Neural progenitor cell (in vitro differentiated cells): Measurements from ENCODE around the gene ITLN1. TPM values are rescaled to one million over a fixed set of nuclear protein-coding genes. Genes with fewer than 3 reads are reported as not detected.

ENCODE experiments used
- DNase-seq: peaks from one replicate; pipeline ENCODE4 v3.0.0-alpha.2; 2016; ENCODE audit warnings: low spot score
- H2AFZ ChIP-seq: fragments of 200-600 bp; sonication (generic); replicated peaks from 2 replicates; pipeline ENCODE4 v1.6.1; 2016; ENCODE audit warnings: antibody characterized with exemption
- H3F3A ChIP-seq: fragments of 200-600 bp; sonication (generic); 2 replicates; pipeline ENCODE4 v1.6.1; 2016; ENCODE audit warnings: antibody characterized with exemption, low read depth
- H3K27ac ChIP-seq: fragments of 200-600 bp; sonication (generic); 2 replicates; pipeline ENCODE4 v1.5.1; 2016; ENCODE audit warnings: mild to moderate bottlenecking
- H3K27me3 ChIP-seq: fragments of 200-600 bp; sonication (generic); 2 replicates; pipeline ENCODE4 v1.6.1; 2016; ENCODE audit warnings: mild to moderate bottlenecking, moderate library complexity
- H3K36me3 ChIP-seq: fragments of 200-600 bp; sonication (generic); 2 replicates; pipeline ENCODE4 v1.5.1; 2016
- H3K4me1 ChIP-seq: fragments of 200-600 bp; sonication (generic); 2 replicates; pipeline ENCODE4 v1.6.1; 2016; ENCODE audit warnings: mixed run types
- H3K4me2 ChIP-seq: fragments of 200-600 bp; sonication (generic); 2 replicates; pipeline ENCODE4 v1.6.1; 2016
- H3K4me3 ChIP-seq: fragments of 200-600 bp; sonication (generic); 2 replicates; pipeline ENCODE4 v1.5.1; 2016
- H3K79me2 ChIP-seq: fragments of 200-600 bp; sonication (generic); 2 replicates; pipeline ENCODE4 v1.6.1; 2016; ENCODE audit warnings: low read depth
- H3K9ac ChIP-seq: fragments of 200-600 bp; sonication (generic); 2 replicates; pipeline ENCODE4 v1.6.1; 2016
- H3K9me3 ChIP-seq: fragments of 200-600 bp; sonication (generic); 2 replicates; pipeline ENCODE4 v1.5.1; 2016; ENCODE audit warnings: low read depth
- H4K20me1 ChIP-seq: fragments of 200-600 bp; sonication (generic); 2 replicates; pipeline ENCODE4 v1.6.1; 2016; ENCODE audit warnings: low read depth
- H3K27ac Mint-ChIP-seq: 3 replicates; pipeline ENCODE4 v1.8.0; 2021; ENCODE audit warnings: mixed read lengths
- H3K27me3 Mint-ChIP-seq: 2 replicates; pipeline ENCODE4 v1.8.0; 2022; ENCODE audit warnings: low read depth, mild to moderate bottlenecking, inconsistent platforms, moderate library complexity, mixed read lengths; ENCODE audit not compliant: insufficient read depth
- H3K36me3 Mint-ChIP-seq: 3 replicates; pipeline ENCODE4 v1.8.0; 2021; ENCODE audit warnings: mixed read lengths
- H3K4me1 Mint-ChIP-seq: 3 replicates; pipeline ENCODE4 v1.8.0; 2021; ENCODE audit warnings: mixed read lengths
- H3K4me3 Mint-ChIP-seq: 3 replicates; pipeline ENCODE4 v1.8.0; 2021; ENCODE audit warnings: mild to moderate bottlenecking, moderate library complexity, mixed read lengths
- H3K9me3 Mint-ChIP-seq: 3 replicates; pipeline ENCODE4 v1.8.0; 2020; ENCODE audit warnings: mixed read lengths
- EZH2 ChIP-seq: fragments of 200-600 bp; sonication (generic); IDR thresholded peaks from 2 replicates; pipeline ENCODE4 v1.6.1; 2017; ENCODE audit warnings: antibody characterized with exemption, mild to moderate bottlenecking, moderate library complexity
- EZH2phosphoT487 ChIP-seq: fragments of 200-600 bp; sonication (generic); IDR thresholded peaks from 2 replicates; pipeline ENCODE4 v1.6.1; 2017; ENCODE audit warnings: antibody characterized with exemption
- total RNA-seq: library from RNA; depleted of rRNA; stranded (reverse); fragments of >200 nt; gene quantifications from 2 replicates; pipeline ENCODE4 v1.2.3, GENCODE V29; 2015; ENCODE audit warnings: low replicate concordance
- TF ChIP-seq, protein P1 (sequence below): fragments of 200-600 bp; sonication (generic); IDR thresholded peaks from 2 replicates; pipeline ENCODE4 v1.5.1; 2017; ENCODE audit warnings: antibody characterized with exemption, mild to moderate bottlenecking

ITLN1 gene
- total RNA-seq, 1 donor from 2014 or later: not detected

- Histone ChIP-seq H3K4me2 (no peak overlapping the region), H3K9me3 (no peaks in the 10 kb centered on the region), H3F3A (no peaks in the 10 kb centered on the region), H2AFZ (no peak overlapping the region), H4K20me1 (no peaks in the 10 kb centered on the region), H3K27ac (no peak overlapping the region), H3K4me3 (no peak overlapping the region), H3K79me2 (no peaks in the 10 kb centered on the region), H3K36me3 (no peaks in the 10 kb centered on the region), H3K9ac (no peak overlapping the region), H3K4me1 (no peaks in the 10 kb centered on the region), H3K27me3 (no peaks in the 10 kb centered on the region)
- Mint-ChIP-seq H3K4me3 (no peak overlapping the region), H3K9me3 (peaks cover 2% of the 10 kb centered on the region), H3K27me3 (peaks cover 6% of the 10 kb centered on the region), H3K4me1 (no peaks in the 10 kb centered on the region), H3K36me3 (no peaks in the 10 kb centered on the region), H3K27ac (no peak overlapping the region)
- TF ChIP-seq, protein P1, sequence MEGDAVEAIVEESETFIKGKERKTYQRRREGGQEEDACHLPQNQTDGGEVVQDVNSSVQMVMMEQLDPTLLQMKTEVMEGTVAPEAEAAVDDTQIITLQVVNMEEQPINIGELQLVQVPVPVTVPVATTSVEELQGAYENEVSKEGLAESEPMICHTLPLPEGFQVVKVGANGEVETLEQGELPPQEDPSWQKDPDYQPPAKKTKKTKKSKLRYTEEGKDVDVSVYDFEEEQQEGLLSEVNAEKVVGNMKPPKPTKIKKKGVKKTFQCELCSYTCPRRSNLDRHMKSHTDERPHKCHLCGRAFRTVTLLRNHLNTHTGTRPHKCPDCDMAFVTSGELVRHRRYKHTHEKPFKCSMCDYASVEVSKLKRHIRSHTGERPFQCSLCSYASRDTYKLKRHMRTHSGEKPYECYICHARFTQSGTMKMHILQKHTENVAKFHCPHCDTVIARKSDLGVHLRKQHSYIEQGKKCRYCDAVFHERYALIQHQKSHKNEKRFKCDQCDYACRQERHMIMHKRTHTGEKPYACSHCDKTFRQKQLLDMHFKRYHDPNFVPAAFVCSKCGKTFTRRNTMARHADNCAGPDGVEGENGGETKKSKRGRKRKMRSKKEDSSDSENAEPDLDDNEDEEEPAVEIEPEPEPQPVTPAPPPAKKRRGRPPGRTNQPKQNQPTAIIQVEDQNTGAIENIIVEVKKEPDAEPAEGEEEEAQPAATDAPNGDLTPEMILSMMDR: no peak
- TF ChIP-seq EZH2phosphoT487: no peak
- no peak for TF ChIP-seq EZH2
- no peak for DNase-seq
These were observed 4.8 kb downstream of the ITLN1 start for GRCh38 chr1:160880216-160880615.

- Histone ChIP-seq H3F3A (no peaks in the 10 kb centered on the region), H2AFZ (no peak overlapping the region), H3K36me3 (no peaks in the 10 kb centered on the region), H3K9ac (no peak overlapping the region), H3K4me1 (no peaks in the 10 kb centered on the region), H3K4me2 (no peak overlapping the region), H3K27me3 (no peaks in the 10 kb centered on the region), H3K79me2 (no peaks in the 10 kb centered on the region), H3K4me3 (no peak overlapping the region), H3K27ac (no peak overlapping the region), H4K20me1 (no peaks in the 10 kb centered on the region), H3K9me3 (no peaks in the 10 kb centered on the region)
- Mint-ChIP-seq H3K27ac (no peak overlapping the region), H3K27me3 (peaks cover 3% of the 10 kb centered on the region), H3K36me3 (no peaks in the 10 kb centered on the region), H3K4me3 (no peak overlapping the region), H3K9me3 (peaks cover 2% of the 10 kb centered on the region), H3K4me1 (no peaks in the 10 kb centered on the region)
- TF ChIP-seq EZH2phosphoT487 (no peak), EZH2 (no peak)
- TF ChIP-seq, protein P1: no peak
- no peak for DNase-seq
These were observed 5.9 kb downstream of the ITLN1 start for GRCh38 chr1:160879056-160879455.

DNA sequence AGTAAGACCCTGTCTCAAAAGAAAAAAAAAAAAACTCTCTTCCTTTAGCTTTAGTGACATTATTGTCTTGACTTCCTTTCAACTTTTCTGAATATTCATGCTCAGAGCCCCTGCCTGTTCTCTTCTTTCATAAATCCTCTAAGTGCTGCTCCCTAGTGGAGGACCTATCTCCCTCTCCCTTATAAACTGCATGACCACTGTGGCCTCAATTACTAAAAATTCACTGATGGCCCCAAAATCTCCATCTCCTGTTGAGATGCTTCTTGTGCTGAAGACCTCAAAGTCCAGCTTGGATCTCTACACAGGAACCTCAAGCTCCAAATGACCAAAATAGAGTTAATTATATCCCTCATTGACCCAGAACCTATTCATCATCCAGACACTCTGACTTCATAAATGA lies 7.8 kb downstream of the ITLN1 start:
- DNase-seq: no peak
- no peaks in the 10 kb centered on the region for H4K20me1 ChIP-seq
- Mint-ChIP-seq H3K4me1 (no peaks in the 10 kb centered on the region), H3K27me3 (peaks cover 3% of the 10 kb centered on the region), H3K4me3 (no peak overlapping the region), H3K27ac (no peak overlapping the region), H3K36me3 (no peaks in the 10 kb centered on the region), H3K9me3 (peaks cover 2% of the 10 kb centered on the region)
- H3K9ac ChIP-seq: no peak overlapping the region
- no peaks in the 10 kb centered on the region for H3K79me2 ChIP-seq
- H3K9me3 ChIP-seq: no peaks in the 10 kb centered on the region
- TF ChIP-seq EZH2phosphoT487: no peak
- TF ChIP-seq, protein P1: peak; percentile 33
- TF ChIP-seq EZH2: no peak
- no peaks in the 10 kb centered on the region for H3K27me3 ChIP-seq
- H2AFZ ChIP-seq: no peak overlapping the region
- H3K36me3 ChIP-seq: no peaks in the 10 kb centered on the region
- H3K4me2 ChIP-seq: no peak overlapping the region
- H3K27ac ChIP-seq: no peak overlapping the region
- H3F3A ChIP-seq: no peaks in the 10 kb centered on the region
- no peaks in the 10 kb centered on the region for H3K4me1 ChIP-seq
- no peak overlapping the region for H3K4me3 ChIP-seq
